Ammon's horn (tissue), 1 donor: Measurements from ENCODE around the gene DLGAP1.

Experiments
- DNase-seq: peaks from one replicate; pipeline ENCODE4 v3.0.0-alpha.2; 2016; ENCODE audit warnings: low spot score

Gene DLGAP1

DNA sequence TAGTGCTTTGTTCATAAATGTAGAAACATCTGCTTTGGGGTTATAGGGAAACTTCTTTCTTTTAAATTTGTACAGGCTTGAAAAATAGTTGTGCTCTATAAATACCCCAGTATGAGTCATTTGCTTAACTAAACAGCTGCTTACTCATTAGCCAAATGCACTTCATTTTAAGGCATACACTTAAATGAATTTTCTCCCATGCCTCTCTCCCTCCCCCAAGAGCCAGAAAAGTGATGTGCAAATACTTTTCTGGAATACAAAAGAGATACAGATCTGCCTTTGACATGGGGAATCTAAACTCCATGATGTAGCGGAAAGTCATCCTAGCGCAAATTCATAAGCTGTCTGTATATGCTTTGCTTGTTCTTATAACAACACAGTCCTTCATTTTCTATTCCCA lies 469.4 kb downstream of the DLGAP1 start:
- peak; percentile 24 for DNase-seq

- no peak for DNase-seq
Measured at GRCh38 chr18:3985020-3985419, 470.1 kb downstream of the DLGAP1 start.

DNA sequence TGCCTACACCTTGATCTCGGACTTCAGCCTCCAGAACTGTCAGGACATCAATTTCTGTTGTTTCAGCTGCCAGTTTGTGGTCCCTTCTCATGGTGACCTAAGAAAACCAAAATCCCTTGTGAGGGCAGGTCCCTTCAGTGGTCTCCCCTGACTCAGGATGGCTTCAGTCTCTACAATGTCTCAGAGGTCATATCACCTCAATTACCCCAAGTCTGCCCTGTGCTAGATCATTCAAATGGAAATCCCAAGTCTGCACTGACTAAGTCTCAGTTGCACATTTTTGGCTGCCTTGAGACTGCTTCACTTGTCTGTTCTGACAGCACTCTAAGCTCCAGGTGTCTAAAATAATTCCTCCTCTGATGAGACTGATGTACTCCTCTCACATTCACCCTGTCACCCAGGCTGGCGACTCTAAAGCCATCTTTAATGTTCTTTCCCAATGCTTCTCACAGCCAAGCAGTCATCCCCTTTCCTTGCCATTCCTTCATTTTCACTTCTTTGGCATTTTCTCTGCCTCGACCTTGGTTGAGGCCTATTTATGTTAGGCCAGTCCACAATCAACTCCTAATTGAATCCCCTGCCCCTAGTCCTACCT lies 470.8 kb downstream of the DLGAP1 start:
- no peak for DNase-seq

- peak; percentile 19 for DNase-seq
Measured at GRCh38 chr18:3983351-3983969, 471.6 kb downstream of the DLGAP1 start.

DNA sequence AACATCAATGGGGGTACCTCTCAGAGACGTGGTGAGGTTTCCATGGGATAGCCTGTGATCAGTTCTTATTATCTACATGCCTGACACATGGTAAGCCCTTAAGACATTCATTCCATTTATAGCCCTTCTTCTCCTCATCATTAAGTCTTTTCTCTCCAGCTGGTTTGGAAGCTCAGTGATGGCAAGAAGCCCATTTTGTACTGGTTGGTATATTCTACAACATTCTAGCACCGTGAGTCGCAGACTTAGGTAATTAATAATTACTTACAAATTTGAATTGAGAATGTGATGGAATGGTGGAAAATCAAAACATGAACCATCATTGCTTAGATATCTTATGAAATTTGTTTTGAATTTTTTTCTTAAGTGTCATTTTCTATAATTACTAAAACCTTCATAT lies 472.6 kb downstream of the DLGAP1 start:
- DNase-seq = no peak

- DNase-seq = no peak
Measured at GRCh38 chr18:3979024-3979423, 476.1 kb downstream of the DLGAP1 start.

DNA sequence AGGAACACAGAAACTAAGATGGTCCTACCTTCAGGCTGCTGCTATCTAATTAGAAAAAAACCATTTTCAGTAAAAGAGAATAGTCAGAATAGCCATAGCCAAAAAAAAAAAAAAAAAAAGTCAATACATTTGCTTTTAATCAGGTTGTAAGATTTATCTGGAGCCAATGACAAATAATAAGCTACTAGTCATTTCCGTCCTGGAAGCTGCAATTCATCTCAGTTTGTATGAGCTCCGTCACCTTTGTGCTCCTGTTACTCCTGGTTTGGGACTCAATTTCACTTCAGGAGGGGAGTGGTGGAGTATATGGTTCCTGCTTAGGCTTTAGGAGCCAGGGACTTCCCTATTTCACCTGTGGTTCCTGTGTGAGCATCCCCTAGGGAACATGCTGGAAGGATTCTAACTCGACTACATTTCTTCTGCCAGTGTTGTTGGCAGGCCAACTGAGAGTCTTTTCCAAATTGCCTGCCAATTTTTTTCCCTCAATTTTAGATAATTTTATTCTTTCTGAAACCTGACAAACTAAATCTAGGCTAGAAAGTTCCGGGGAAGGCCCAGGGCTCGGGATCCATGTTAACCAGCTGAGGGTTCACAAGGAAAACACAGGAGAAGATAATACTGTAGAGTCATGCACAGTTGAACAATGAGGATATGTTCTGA lies 481.8 kb downstream of the DLGAP1 start:
- DNase-seq = no peak

DNA sequence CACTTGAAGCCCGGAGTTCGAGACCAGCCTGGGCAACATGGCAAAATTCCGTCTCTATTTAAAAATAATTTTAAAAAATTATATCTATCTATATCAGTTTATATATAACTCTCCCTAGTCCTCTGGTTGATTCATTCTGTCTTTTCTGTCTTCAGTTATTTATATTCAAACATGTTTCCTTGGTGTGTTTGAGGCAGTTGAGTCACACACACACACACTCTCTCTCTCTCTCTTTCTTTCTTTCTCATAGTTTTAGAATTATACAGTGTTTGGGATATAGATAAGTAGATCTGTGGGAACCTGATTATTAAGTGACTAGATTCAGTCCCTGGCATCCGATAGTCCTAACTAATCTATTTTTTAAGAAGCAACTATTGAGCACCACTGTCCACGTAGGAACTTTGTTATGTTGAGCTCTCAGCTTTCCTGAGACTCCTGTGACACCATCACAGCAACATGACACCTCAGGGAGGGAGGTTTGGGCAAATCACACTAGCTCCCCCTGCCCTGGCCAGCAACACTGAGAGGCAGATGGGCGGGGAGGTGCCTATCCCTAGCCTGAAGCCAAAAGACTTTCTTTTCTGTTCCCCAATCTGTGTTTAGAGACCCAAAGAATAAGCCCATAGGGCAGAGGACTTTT lies 482.7 kb downstream of the DLGAP1 start:
- no peak for DNase-seq

- DNase-seq = no peak
Measured at GRCh38 chr18:3970929-3971328, 484.2 kb downstream of the DLGAP1 start.

GRCh38 chr18:3967359-3968180 lies 487.5 kb downstream of the DLGAP1 start:
- no peak for DNase-seq

DNA sequence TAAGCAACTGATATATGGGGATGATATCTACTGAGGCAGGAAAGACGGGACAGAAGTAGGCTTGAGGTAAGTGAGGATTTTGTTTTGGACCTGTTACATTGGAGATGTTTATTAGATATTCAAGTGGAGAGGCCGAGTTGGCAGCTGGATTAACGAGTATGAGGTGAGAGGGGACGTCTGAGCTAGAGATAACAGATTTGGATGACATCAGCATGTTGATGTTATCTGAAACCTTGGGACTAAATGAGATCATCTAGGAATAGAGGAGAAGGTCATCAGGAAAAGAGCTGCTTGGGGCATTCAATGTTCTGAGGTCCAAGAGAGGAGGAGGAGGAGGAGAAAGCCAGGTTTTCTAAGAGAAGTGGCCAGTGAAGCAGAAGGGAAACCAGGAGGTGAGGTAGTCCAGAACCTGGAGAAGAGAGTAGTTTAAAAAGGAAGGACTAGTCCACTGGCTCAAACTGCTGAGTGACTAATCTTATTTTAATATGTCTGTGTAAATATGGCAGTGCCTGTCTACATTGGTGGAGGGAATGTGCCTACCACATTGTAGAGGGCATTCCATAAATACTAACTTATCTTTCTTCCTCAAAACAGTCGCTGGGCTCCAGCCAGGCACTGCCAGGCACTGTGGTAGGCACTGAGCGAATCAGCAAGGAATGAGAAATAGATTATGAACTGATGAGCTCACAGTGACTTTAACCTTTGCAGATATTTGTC lies 488.3 kb downstream of the DLGAP1 start:
- no peak for DNase-seq

DNA sequence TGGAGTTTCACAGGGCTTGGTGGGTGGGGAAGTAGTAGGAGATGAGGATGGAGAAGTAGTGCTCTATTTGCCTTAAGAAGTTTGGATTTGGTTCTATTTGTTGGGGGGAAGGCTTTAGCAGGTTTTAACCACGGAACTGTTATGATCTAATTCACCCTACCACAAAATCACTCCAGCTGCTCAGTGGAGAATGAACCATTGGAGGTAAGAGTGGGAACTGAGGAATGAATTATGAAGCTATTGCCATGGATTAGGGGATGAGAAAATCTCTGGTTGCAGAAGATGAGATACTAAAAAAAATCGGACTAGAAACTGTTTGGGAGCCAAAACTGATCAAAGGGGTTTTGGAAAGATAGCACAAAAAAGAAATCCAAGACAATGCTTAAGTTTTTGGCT lies 488.9 kb downstream of the DLGAP1 start:
- no peak for DNase-seq

DNA sequence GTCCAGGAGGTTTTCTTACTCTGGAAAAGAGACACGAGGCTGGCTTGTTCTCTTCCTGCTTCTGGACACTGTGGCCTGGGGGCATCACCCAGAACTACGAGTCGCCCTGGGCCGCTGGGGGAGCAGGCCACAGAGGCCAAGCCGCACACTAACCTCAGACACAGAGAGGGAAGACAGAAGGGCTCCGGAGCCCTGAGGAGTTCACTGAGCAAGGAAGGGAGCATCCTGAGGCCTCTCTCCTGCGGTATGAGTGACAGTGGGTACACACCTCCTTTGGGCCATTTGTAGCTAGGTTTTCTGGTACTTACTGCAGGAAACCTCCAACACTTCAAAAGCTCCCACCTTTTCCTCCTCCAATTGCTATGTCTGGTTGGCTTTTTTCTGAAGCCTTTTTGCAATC lies 494.1 kb downstream of the DLGAP1 start:
- no peak for DNase-seq

GRCh38 chr18:3960142-3960541 lies 495.0 kb downstream of the DLGAP1 start:
- DNase-seq = no peak

- no peak for DNase-seq
Measured at GRCh38 chr18:3952031-3952430, 503.1 kb downstream of the DLGAP1 start.

DNA sequence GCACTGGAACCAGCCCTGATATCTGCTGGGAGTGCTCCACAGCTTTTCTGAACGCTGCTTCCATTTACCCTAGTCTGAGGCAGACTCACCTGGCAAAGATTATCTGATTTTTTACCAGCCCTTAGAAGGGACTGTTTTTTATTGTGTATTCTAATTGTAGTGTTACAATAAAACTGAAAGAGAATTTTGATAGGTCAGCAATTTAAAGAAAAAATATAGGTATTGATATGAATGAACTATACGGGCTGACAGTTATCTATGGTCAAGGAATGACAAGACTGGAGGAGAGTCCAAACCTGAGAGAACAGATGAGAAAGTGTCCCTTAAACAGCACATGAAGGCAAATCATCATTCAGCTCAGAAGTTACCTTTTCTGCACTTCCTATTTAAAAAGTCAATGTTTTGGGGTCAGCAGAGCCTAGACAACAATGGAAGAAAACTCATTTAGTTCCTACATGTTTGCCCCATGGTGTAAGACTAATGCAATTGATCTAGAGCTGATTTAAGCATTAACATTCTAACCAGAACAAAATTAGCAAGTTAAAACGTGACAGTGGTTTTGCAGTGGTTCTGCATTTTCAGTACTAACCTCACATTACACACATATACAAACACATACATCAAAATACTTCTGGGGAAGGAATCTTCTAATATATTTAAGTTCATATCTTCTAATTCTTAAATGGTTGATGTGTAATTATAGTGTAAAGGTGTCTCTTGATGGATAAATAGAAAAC lies 504.3 kb downstream of the DLGAP1 start:
- DNase-seq = no peak

- DNase-seq = no peak
Measured at GRCh38 chr18:3948958-3949357, 506.1 kb downstream of the DLGAP1 start.

- no peak for DNase-seq
Measured at GRCh38 chr18:3947383-3947782, 507.7 kb downstream of the DLGAP1 start.

DNA sequence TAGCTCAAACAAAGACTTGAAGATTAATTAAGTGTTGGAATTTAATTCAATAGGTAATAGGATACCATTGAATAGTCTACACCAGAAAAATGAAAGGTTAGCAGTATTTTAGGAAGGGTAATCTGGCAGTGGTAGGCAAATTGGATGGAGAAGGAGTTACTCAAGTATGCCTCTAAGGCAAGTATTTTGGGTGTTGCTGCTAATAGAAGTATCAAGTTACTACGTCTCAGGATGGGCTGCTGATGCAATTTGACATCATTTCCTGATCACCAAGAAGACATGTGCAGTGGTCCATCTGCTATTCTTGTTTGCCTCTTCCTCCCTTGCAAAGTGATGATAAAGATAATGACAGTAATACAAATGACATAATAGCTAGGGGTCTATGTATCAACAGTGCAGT lies 519.8 kb downstream of the DLGAP1 start:
- no peak for DNase-seq

DNA sequence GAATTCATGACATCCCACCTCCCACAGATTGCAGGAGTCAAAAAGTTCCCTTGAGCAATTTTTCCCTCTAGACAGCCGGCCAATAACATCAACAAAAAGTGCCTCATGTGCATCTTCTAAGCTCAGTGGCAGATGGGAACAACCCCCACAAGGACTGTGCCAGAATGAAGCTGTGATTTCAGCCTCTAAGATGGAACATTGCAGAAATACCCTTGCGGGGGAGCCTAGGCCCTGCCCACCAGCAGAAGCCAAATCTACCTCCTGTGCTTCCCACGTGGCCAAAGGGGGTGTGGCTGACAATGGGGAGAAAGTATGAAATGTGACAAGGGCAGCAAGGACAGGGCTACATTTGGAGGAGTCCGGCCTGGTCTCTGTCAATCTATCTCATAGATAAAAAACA lies 522.8 kb downstream of the DLGAP1 start:
- DNase-seq = peak; percentile 58

GRCh38 chr18:3931542-3932112 lies 523.5 kb downstream of the DLGAP1 start:
- DNase-seq = no peak
